Stomach smooth muscle (tissue), 2 donors: ENCODE data around the gene PIAS1.
"Not testable (repeated sequence)": the region's sequence is repeated elsewhere in the genome, so short reads cannot be mapped to it uniquely, and the experiment has no call there.

Experiments
- H3K27ac ChIP-seq: one replicate; pipeline ENCODE4 v1.7.0; 2013; ENCODE audit warnings: mild to moderate bottlenecking, low read length, inconsistent platforms
- H3K27me3 ChIP-seq, 2 donors: one replicate each; pipeline ENCODE4 v1.7.0; 2013; ENCODE audit warnings: low read length in 2 of 2; ENCODE audit not compliant: insufficient read depth in 2 of 2, control insufficient read depth in 1 of 2
- H3K36me3 ChIP-seq, 2 donors: one replicate each; pipeline ENCODE4 v1.7.0; 2013; ENCODE audit warnings: low read length in 2 of 2; ENCODE audit not compliant: control insufficient read depth in 2 of 2, insufficient read depth in 2 of 2
- H3K4me1 ChIP-seq: one replicate; pipeline ENCODE4 v1.7.0; 2013; ENCODE audit warnings: low read length; ENCODE audit not compliant: control insufficient read depth, insufficient read depth
- H3K4me3 ChIP-seq, 2 donors: one replicate each; pipeline ENCODE4 v1.7.0; 2013; ENCODE audit warnings: low read length in 2 of 2
- H3K9ac ChIP-seq, 2 donors: one replicate each; pipeline ENCODE4 v1.7.0; 2013; ENCODE audit warnings: low read length in 2 of 2, mild to moderate bottlenecking in 1 of 2
- H3K9me3 ChIP-seq, 2 donors: one replicate each; pipeline ENCODE4 v1.7.0; 2013; ENCODE audit warnings: low read length in 2 of 2; ENCODE audit not compliant: control insufficient read depth in 2 of 2
- donor health status: healthy.
- donor health status: Pancreatic carcinoma.

Gene PIAS1

GRCh38 chr15:68201879-68202261, 147.8 kb downstream of the PIAS1 start:
- H3K27me3 ChIP-seq, result no peaks in the 10 kb centered on the region
- H3K27ac ChIP-seq, result no peak overlapping the region
- no peaks in the 10 kb centered on the region for H3K36me3 ChIP-seq
- H3K4me1 ChIP-seq, result peaks cover 28% of the 10 kb centered on the region
- H3K9me3 ChIP-seq, result no peaks in the 10 kb centered on the region
- H3K9ac ChIP-seq, result no peak overlapping the region
- H3K4me3 ChIP-seq, result no peak overlapping the region

- not testable (repeated sequence) for H3K27ac ChIP-seq, H3K9me3 ChIP-seq, H3K9ac ChIP-seq, H3K27me3 ChIP-seq, H3K36me3 ChIP-seq, H3K4me3 ChIP-seq
- peaks cover 24% of the 10 kb centered on the region for H3K4me1 ChIP-seq
Measured at GRCh38 chr15:68202994-68203393, 148.9 kb downstream of the PIAS1 start.

GRCh38 chr15:68203486-68203885, 149.4 kb downstream of the PIAS1 start:
- Histone ChIP-seq H3K27ac (no peak overlapping the region), H3K36me3 (no peaks in the 10 kb centered on the region), H3K9ac (no peak overlapping the region)

GRCh38 chr15:68203956-68204355, 149.8 kb downstream of the PIAS1 start:
- Histone ChIP-seq H3K4me3 (peak overlapping the region in 1 of 2 donors; percentile 40), H3K27ac (no peak overlapping the region), H3K27me3 (no peaks in the 10 kb centered on the region), H3K9me3 (no peaks in the 10 kb centered on the region), H3K4me1 (peaks cover 24% of the 10 kb centered on the region), H3K36me3 (no peaks in the 10 kb centered on the region), H3K9ac (no peak overlapping the region)

More at GRCh38 chr15:68203486-68203885, 149.4 kb downstream of the PIAS1 start:
- H3K4me1 ChIP-seq, result peaks cover 24% of the 10 kb centered on the region
- no peak overlapping the region for H3K4me3 ChIP-seq
- H3K27me3 ChIP-seq, result no peaks in the 10 kb centered on the region
- H3K9me3 ChIP-seq, result no peaks in the 10 kb centered on the region

GRCh38 chr15:68204361-68204760, 150.2 kb downstream of the PIAS1 start:
- Histone ChIP-seq H3K4me3 (peak overlapping the region in 1 of 2 donors; percentile 40), H3K36me3 (no peaks in the 10 kb centered on the region), H3K9me3 (no peaks in the 10 kb centered on the region), H3K4me1 (peaks cover 24% of the 10 kb centered on the region), H3K27me3 (no peaks in the 10 kb centered on the region), H3K9ac (no peak overlapping the region), H3K27ac (no peak overlapping the region)

GRCh38 chr15:68204776-68205557, 150.9 kb downstream of the PIAS1 start, which contains the start of gene CALML4:
TSS of gene CALML4 (minus strand) at chr15:68205332. CDS start at chr15:68205247, 85 bp downstream.
- Histone ChIP-seq H3K9ac (no peak within 1 kb of the TSS), H3K27me3 (no peaks in the 10 kb centered on the region), H3K36me3 (no peaks in the 10 kb centered on the region), H3K9me3 (no peaks in the 10 kb centered on the region), H3K4me1 (peaks cover 23% of the 10 kb centered on the region), H3K27ac (peak within 1 kb of the TSS; percentile 11), H3K4me3 (peak within 1 kb of the TSS in 1 of 2 donors; percentile 40)

GRCh38 chr15:68205558-68205944, 151.4 kb downstream of the PIAS1 start:
- H3K36me3 ChIP-seq, result no peaks in the 10 kb centered on the region
- peak overlapping the region; percentile 11 for H3K27ac ChIP-seq
- peak overlapping the region in 1 of 2 donors; percentile 40 for H3K4me3 ChIP-seq
- H3K9me3 ChIP-seq, result no peaks in the 10 kb centered on the region
- peaks cover 22% of the 10 kb centered on the region for H3K4me1 ChIP-seq
- H3K9ac ChIP-seq, result no peak overlapping the region
- no peaks in the 10 kb centered on the region for H3K27me3 ChIP-seq

- H3K36me3 ChIP-seq, result no peaks in the 10 kb centered on the region
- peak overlapping the region in 1 of 2 donors; percentile 40 for H3K4me3 ChIP-seq
- H3K9ac ChIP-seq, result no peak overlapping the region
- no peaks in the 10 kb centered on the region for H3K27me3 ChIP-seq
- peaks cover 23% of the 10 kb centered on the region for H3K4me1 ChIP-seq
- H3K9me3 ChIP-seq, result no peaks in the 10 kb centered on the region
- peak overlapping the region; percentile 11 for H3K27ac ChIP-seq
Measured at GRCh38 chr15:68205954-68206539, 151.9 kb downstream of the PIAS1 start.

- Histone ChIP-seq H3K36me3 (no peaks in the 10 kb centered on the region), H3K9me3 (no peaks in the 10 kb centered on the region), H3K4me1 (peaks cover 26% of the 10 kb centered on the region), H3K9ac (no peak overlapping the region), H3K27ac (no peak overlapping the region), H3K27me3 (no peaks in the 10 kb centered on the region), H3K4me3 (no peak overlapping the region)
Measured at GRCh38 chr15:68206711-68207151, 152.6 kb downstream of the PIAS1 start.

GRCh38 chr15:68207176-68207935, 153.2 kb downstream of the PIAS1 start:
- H3K4me1 ChIP-seq, result peaks cover 26% of the 10 kb centered on the region
- H3K9me3 ChIP-seq, result no peaks in the 10 kb centered on the region
- H3K27ac ChIP-seq, result no peak overlapping the region
- no peak overlapping the region for H3K9ac ChIP-seq
- H3K4me3 ChIP-seq, result no peak overlapping the region
- no peaks in the 10 kb centered on the region for H3K36me3 ChIP-seq
- H3K27me3 ChIP-seq, result no peaks in the 10 kb centered on the region
